HG03135 (cell line): ENCODE results near the gene RITA1.
"Not testable (repeated sequence)": the region's sequence is repeated elsewhere in the genome, so short reads cannot be mapped to it uniquely, and the experiment has no call there.

Experiments
- ATAC-seq: cut with Tn5 transposase; IDR thresholded peaks from one replicate; pipeline ENCODE4 v1.9.1; 2021; ENCODE audit warnings: mild to moderate bottlenecking, moderate library complexity; ENCODE audit not compliant: unreplicated experiment

RITA1 gene

DNA sequence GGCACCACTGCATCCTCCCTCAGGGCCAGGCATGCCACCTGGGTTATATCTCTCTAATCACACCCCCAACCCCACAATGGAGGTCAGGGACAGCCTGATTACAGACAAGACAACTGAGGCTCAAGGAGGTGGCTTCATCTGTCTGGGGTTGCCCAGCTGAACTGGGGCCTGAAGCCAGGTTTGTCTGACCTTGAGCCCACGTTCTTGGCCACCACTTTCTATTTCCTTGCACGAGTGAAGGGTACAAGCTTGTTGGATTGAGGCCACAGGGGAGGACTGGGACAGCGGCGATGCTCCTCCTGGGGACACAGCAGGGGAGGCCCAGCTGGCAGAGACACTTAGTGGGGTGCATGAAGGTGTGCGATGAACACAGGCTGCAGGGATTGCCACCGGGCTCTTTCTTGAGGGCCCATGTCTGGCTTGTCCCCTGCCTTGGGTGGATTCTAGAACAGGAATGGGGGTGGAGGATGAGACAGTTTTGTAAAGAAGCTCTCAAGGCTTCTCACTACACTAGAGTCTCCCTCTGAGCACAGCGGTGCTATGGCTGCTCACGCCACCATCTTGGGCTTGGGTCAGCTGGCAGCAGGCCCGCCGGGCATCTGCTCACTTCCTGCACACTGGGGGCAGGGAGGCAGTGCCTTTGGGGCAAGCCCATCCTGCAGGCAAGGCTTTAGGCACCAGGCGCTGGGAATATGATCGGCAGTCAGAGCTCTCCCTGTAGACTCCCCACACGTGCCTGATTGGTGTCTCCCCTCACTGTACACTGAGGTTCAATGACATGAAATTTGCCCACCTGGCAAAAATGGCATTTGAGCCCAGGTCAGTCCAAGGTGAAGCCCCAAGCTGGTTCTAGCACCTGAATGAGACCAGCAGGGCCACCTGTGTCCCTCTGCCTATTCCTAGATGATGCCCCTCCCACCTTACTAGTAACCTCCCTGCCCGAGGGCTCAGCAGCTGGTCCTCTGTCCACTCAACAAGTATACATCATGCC is 16.0 kb downstream of the RITA1 start:
- ATAC-seq, result no peak

DNA sequence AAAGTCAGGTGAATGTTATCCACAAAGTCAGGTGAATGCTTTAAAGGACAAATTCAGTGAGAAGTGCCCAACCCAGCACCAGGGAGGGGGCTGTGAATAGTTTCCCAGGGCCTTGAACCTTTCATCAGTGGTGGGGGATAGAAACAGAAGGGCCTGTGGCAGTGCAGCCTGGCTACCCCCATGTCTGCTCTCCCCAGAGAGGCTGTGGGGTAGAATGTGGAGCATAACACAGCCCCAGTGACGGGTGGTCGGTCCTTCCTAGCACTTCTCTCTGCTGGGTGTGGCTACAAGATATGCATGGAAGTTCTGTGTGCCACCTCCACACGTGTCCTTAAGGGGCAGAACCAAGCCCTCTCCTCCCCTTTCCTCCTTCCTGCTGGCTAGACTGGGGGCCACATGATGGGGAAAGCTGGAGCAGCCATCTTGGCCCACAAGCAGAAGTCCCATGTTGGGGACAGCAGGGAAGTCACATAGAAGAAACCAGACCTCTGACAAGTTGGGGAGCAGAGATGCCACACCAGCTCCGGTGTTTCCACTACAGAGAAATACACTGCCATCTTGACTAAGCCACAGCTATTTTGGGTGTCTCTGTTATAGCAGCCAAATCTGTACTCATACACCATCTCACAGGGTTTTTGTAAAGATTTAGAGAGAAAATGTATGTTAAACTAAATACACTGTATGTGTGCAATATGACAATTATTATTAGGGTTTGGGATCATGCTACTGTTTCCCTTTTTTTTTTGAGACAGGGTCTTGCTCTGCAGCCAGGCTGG is 17.0 kb downstream of the RITA1 start:
- no peak for ATAC-seq

DNA sequence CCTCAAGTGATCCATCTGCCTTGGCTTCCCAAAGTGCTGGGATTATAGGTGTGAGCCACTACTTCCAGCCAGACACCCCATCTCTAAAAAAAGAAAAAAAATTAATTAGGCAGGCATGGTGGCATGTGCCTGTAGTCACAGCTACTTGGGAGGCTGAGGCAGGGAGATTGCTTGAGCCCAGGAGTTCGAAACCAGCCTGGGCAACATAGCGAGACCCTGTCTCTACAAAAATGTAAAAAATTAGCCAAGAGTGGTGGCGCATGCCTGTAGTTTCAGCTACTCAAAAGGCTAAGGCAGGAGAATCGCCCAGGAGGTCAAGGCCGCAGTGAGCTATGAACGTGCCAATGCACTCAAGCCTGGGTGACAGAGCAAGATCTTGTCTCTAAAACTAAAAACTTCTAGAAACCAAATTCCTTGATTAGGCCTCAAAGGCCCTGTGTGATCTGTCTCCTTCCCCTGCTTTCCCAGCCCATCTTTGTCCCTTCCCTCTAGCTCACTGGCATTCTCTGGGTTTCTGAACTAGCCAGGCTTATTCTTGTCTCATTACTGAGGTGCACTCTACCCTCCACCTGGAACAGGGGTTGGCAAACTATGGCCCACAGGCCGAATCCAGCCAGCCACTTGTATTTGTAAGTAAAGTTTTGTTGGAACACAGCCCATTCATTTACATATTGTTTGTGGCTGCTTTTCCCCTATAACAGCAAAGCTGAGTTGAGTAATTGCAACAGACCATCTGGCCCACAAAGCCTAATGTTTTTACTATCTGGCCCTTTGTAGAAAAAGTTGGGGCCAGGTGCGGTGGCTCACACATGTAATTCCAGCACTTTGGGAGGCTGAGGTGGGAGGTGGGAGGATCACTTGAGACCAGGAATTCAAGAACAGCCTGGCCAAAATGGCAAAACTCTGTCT is 18.6 kb downstream of the RITA1 start:
- ATAC-seq, result no peak

DNA sequence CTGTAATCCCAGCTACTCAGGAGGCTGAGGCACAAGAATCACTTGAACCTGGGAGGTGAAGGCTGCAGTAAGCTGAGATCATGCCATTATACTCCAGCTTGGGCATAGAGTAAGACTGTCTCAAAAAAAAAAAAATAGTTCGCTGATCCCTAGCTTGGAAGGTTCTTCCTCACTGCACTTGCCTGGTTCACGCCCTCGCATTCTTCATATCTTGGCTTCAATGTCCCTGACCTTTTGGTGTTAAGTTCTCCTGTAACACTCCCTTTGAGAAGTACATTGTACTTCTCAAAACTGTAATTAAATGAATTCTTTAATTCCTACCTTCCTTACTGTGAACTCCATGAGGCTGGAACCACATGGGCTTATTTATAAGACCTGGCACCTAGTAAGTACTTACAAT is 19.3 kb downstream of the RITA1 start:
- no peak for ATAC-seq

DNA sequence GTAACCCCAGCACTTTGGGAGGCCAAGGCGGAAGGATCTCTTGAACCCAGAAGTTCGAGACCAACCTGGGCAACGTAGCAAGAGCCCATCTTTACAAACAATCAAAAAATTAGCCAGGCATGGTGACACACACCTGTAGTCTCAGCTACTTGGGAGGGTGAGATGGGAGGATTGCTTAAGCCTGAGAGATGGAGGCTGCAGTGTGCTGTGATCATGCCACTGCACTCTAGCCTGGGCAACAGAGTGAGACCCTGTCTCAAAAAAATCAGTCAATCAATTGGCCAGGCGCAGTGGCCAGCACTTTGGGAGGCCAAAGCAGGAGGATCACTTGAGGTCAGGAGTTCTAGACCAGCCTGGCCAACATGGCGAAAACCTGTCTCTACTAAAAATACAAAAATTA is 21.3 kb downstream of the RITA1 start:
- ATAC-seq, result not testable (repeated sequence)

DNA sequence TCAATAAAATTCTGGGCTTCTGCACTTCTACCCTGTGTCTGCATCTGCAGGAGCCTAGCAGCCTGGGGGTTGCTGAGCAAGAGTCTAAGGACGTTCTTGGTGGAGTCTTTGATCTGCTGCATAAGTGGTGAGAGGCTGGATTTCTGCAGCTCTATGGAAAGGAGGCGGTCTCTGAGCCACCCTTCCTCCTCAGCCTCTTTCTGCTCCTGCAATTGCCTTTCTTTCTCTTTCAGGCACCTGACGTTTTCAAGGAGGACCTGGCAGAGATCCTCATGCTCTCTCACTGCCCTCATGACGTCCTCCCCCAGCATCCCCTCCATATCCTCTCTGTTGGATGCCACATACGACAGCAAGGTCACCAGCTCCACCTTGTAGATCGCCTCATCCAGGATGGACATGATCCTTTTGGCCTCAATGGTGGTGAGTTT is 22.1 kb downstream of the RITA1 start:
- no peak for ATAC-seq

DNA sequence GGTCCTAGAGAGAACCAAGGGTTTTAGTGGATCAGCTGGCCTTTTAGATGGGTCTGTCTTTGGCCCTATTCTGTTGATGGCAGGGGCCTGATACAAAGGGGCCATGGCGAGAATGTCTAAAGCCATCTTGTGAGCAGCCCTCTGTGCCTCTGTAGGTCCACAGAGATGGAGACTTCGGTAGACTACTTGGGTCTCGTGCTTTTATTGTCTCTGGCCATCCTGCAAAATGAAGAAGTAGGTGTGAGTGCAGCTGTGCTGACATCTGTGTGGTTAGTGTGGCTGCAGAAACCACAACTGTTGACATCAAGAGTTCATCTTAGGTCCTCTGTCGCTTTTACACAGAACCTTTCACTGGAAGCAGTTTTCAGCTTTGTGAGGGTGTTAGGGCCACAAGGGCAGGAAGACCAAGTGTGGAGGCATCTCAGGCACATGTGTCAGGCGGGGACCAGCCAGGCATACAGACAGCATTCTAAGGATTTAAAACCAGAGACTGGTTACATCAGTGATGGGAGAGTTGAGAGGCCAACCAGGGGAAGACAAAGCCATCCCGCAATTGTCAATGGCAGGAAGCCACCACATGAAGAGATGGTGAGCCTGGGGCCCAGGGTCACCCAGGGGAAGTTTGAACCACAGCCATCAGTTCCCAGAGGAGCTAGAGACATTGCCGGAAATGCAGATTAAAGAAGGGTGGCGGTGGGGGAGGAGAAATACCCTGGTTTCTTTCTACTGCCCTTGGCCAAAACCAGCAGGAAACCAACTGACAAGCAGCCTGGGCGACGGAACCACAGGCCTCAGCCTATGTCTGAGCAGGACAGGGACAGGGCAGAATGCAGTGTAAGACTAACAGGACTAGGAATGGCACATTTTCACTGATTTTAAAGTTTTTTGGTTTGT is 22.8 kb downstream of the RITA1 start:
- peak; percentile 72 for ATAC-seq

DNA sequence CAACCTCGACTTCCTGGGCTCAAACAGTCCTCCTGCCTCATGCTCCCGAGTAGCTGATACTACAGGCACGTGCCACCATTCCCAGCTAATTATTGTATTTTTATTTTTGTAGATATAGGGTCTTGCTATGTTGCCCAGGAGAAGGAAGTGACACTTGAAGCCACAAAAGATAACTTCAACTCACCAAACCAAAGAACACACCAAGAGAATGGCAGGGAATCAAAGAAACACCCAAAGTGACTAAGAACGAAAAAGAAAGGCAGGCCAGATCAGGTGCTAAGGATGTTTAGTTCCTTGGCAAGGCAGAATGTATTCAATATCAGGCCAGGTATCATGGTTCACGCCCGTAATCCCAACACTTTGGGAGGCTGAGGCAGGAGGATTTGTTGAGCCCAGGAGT is 25.6 kb downstream of the RITA1 start:
- ATAC-seq, result no peak

DNA sequence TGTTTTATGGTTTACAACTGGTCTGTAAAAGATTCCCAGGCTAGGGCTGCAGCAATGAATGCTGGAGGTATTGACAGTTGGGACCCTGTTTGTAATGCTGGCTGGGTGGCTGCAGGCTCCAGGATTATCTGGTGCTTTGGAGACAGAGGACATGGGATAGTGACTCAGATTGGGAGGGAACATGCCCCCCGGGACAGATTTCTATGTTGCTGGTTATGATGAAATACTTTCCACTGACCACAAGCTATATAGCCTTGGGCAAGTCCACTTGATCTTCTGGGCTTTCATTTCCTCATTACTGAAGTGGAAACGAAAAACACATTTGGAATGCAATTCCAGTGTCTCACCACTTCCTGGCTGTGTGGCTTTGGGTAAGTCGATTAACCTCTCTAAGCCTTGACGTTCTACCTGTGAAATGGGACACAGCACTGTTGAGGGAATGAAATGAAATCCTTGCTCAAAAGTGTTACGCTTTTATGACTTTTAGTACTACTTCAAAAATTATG is 29.4 kb downstream of the RITA1 start:
- no peak for ATAC-seq

DNA sequence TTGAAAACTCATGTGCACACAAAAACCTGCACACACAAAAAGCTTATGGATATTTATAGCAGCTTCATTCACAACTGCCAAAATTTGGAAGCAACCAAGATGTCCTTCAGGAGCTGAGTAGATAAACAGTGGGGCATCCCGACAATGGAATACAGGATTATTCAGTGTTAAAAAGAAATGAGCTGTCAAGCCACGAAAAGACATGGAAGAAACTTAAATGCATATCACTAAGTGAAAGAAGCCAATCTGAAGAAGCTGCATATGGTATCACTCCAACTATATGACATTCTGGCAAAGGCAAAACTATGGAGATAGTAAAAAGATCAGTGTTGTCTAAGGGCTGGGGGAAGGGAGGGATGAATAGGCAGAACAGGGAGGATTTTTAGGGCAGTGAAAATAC is 30.5 kb downstream of the RITA1 start:
- no peak for ATAC-seq

DNA sequence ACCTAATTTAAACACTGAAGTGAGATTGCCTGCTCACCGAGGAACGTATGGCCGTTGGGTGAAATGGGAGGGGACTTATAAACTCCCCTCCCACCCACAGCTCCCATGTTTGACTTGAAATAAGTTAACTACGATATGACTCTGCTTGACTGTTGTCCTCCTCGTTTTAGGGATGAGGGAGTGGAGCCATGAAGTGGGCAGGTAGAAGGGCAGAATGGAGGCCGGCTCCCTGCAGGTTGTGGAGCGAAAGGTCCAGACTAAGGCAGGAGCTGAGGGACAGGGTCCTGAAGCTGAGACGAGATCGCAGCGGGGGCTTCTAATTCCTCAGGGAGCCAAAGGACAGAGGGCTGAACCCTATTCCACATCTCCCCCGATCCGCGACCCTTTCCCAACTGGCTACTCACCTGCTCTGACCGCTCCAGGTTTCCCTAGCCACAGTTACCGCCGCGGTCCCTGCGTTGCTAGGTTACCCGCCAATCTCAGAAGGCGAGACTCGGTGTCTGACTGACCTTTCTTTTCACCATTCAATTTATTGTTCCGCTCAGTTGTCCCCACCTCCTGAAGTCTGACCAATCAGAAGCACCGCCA is 35.2 kb downstream of the RITA1 start:
- peak; percentile 0 for ATAC-seq

DNA sequence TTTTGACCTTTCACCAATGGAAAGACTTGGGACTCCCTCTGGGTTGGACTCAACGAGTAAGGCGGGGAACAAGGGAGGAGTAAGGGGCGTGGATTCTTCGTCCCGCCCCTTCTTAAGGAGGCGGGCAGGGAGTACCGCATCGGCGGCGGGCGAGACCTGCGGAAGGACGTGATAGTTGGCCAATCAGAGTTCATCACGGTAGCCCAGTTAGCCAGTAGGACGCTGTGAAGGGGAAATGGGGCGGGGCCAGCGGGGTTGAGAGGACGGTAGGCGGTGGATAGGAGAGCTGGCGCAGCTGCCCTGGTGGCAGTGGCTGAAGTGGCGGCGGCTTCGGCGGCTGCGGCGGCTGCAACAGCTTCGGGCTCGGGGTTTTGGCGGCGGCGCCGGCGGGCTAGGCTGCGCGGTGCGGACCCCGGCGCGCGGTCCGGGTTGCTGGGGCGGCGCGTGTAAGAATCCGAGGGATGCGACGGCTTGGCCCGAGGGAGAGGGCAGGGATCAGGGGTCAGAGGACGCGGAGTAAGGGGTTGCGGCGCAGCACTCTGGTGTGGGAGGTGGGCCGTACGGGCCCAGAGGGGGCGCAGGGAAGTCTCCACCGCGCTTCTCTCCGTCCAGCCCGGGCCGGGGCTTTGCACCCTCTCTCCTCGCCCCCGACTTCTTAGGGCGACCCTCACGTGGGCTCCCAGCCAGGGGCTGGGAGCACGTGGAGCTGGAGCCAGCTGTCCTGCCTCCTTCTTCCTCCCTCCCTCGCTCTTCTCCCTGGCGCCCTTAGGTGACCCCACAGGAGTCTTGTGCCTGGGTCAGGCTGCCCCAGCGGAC is 35.9 kb downstream of the RITA1 start, which contains the start of gene TPCN1:
TSS of gene TPCN1 (plus strand) at position 284 of the 816 bp plus-strand sequence. CDS start 5,389 bp downstream, outside the sequence.
- peak; percentile 87 for ATAC-seq

DNA sequence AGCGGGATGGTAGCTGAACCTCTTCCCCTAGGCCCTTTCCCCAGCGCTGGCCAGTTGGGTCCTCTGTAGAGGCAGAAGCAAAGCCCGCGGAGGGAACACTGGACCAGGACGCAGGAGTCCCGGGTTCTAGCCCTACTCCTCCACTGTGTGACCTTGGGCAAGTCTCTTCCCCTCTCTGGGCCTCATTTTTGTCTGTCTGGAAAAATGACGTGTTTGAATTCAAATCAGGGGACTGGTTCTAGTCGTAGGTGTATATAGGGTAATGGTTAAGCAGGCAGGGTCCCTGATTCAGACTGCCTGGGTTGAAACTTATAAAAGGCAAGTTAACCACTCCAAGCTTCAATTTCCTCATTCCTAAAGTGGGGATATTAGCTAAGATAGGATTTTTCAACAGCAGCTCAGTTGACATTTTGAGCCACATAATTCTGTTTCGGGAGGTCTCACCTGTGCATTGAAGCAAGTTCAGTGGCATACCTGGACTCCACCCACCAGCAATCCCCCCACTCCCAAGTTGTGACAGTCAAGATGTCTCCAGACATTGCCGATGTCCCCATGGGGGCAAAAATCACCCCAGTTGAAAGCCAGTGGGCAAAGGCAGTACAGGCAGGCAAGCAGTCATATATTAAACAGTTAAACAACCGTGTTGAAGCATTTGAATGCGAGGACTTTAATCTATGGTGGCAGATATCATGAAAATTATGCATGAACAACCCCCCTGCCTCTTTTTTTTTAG is 36.6 kb downstream of the RITA1 start:
- ATAC-seq, result no peak

DNA sequence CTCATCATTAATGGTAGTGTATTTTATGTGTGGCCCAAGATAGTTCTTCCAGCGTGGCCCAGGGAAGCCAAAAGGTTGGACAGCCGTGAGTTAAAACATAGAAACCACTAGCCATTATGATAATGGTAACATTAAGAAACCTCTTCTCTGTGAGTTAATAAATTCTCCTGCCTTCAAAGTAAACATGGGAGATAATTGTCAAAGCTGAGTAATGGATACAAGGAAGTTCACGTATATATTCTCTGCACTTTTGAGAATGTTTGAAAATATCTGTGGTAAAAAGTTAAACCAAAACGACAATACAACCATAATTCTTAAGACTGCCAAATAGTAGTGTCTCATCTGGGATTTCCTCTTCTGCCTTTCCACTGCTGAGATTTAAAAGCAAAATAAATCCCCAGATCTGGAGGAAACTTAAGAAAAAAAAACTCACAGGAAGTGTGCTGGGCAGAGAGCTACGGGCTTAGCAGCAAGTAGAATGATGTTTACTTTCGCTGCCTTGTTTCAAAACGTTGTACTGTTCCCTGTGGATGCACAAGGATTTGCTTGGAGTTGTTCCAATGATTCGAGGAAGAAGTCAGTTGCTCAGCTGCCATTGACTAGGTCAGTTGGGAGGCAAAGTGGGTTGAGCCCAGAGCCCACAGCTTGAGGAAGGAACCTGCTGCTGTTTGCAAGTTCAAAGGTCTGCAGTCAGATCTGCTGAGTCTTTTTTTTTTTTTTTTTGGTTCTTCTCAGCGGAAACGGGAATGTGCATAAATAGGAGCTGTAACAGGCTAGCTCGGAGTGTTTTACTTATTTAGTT is 37.4 kb downstream of the RITA1 start:
- ATAC-seq, result no peak

DNA sequence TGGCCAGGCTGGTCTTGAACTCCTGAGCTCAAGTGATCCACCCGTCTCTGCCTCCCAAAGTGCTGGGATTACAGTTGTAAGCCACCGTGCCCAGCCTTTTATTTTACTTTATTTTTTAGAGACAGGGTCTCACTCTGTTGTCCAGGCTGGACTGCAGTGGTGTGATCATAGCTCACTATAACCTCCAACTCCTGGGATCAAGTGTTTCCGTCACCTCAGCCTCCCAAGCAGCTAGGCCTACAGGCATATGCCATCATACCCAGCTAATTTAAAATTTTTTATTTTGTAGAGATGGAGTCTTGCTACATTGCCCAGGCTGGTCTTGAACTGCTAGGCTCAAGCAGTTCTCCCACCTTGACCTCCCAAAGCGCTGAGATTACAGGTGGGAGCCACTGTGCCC is 39.4 kb downstream of the RITA1 start:
- no peak for ATAC-seq

DNA sequence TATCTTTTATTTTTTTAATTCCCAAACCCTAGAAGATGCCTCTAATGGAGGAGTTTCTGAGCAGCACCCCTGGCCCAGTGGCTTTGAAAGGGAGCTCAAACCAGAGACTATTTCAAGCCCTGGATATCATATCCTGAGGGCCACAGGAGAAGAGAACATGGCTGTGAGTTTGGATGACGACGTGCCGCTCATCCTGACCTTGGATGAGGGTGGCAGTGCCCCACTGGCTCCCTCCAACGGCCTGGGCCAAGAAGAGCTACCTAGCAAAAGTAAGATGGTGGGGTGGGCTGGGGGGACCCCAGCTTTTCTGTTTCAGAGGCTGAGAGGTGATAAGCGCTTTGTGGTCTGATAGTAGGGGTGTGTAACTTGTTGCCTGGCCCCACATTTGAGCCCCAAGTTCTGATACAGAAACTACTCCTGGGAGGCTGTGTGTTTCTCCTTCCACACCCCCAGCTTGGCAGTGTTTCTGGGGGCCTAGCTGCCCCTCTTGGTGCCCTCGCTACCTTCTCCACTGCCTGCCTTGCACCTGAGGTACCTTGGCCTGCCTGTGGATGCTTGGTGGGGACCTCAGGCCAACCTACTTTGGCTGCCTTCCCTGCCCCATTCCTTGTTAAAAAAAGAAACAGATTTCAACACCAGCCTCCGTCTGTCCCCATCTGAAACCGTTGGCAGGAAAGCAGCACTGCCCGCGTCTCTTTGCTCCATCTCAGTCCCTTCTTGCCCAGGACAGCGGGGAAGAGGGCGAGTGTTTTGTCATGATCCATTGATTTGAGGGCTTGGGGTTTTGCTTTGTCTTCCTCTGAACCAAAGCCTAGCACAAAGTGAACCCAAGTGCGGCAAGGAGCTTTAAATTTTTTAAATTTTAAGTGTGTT is 41.4 kb downstream of the RITA1 start:
- ATAC-seq, result no peak
